ENCODE data around the gene RIMBP2. TPM values are rescaled to one million over a fixed set of nuclear protein-coding genes. Genes with fewer than 3 reads are reported as not detected.

Gene RIMBP2
- total RNA-seq, 1 donor from 2014 or later, result 0.09 TPM

- intact Hi-C loops (cut with DNase I), result no loop called here
- TF ChIP-seq CTCF (IDR thresholded peaks at IDR 0.05), result no peak
- H3K9me3 ChIP-seq, result no peaks in the 10 kb centered on the region
- ATAC-seq, result no peak
- H3K4me1 ChIP-seq, result no peaks in the 10 kb centered on the region
- H3K4me3 ChIP-seq, result no peak overlapping the region
- no peak overlapping the region for H3K27ac ChIP-seq
- no peak for DNase-seq
- H3K36me3 ChIP-seq, result no peaks in the 10 kb centered on the region
- no peaks in the 10 kb centered on the region for H3K27me3 ChIP-seq
These were observed 267.9 kb downstream of the RIMBP2 start for GRCh38 chr12:130448044-130448821.

GRCh38 chr12:130447655-130447965 lies 268.5 kb downstream of the RIMBP2 start:
- no peak for TF ChIP-seq CTCF (IDR thresholded peaks at IDR 0.05)
- no peaks in the 10 kb centered on the region for H3K9me3 ChIP-seq
- no peak overlapping the region for H3K4me3 ChIP-seq
- intact Hi-C loops (cut with DNase I), result no loop called here
- H3K27ac ChIP-seq, result no peak overlapping the region
- DNase-seq (no peak), ATAC-seq (no peak)
- no peaks in the 10 kb centered on the region for H3K36me3 ChIP-seq
- no peaks in the 10 kb centered on the region for H3K4me1 ChIP-seq
- H3K27me3 ChIP-seq, result no peaks in the 10 kb centered on the region

- no peak for ATAC-seq
- DNase-seq, result no peak
- Histone ChIP-seq H3K36me3 (no peaks in the 10 kb centered on the region), H3K4me3 (no peak overlapping the region), H3K9me3 (no peaks in the 10 kb centered on the region), H3K4me1 (no peaks in the 10 kb centered on the region), H3K27ac (no peak overlapping the region), H3K27me3 (no peaks in the 10 kb centered on the region)
- intact Hi-C loops (cut with DNase I), result no loop called here
- TF ChIP-seq CTCF (IDR thresholded peaks at IDR 0.05), result no peak
These were observed 269.0 kb downstream of the RIMBP2 start for GRCh38 chr12:130446846-130447654.

- H3K36me3 ChIP-seq, result no peaks in the 10 kb centered on the region
- no peaks in the 10 kb centered on the region for H3K4me1 ChIP-seq
- ATAC-seq, result no peak
- H3K27ac ChIP-seq, result no peak overlapping the region
- H3K4me3 ChIP-seq, result no peak overlapping the region
- no peaks in the 10 kb centered on the region for H3K9me3 ChIP-seq
- no peak for TF ChIP-seq CTCF (IDR thresholded peaks at IDR 0.05)
- DNase-seq, result no peak
- no peaks in the 10 kb centered on the region for H3K27me3 ChIP-seq
- intact Hi-C loops (cut with DNase I), result no loop called here
These were observed 271.1 kb downstream of the RIMBP2 start for GRCh38 chr12:130444986-130445385.

- no peaks in the 10 kb centered on the region for H3K4me1 ChIP-seq
- ATAC-seq (no peak), DNase-seq (no peak)
- TF ChIP-seq CTCF (IDR thresholded peaks at IDR 0.05), result no peak
- H3K4me3 ChIP-seq, result no peak overlapping the region
- intact Hi-C loops (cut with DNase I), result no loop called here
- H3K27me3 ChIP-seq, result no peaks in the 10 kb centered on the region
- no peaks in the 10 kb centered on the region for H3K36me3 ChIP-seq
- no peaks in the 10 kb centered on the region for H3K9me3 ChIP-seq
- H3K27ac ChIP-seq, result no peak overlapping the region
These were observed 272.0 kb downstream of the RIMBP2 start for GRCh38 chr12:130444061-130444460.
